Superior temporal gyrus (tissue), 1 donor: ENCODE measurements around the gene AGPAT4.
"Not testable (repeated sequence)": the region's sequence is repeated elsewhere in the genome, so short reads cannot be mapped to it uniquely, and the experiment has no call there.

Experiments
- DNase-seq: peaks from one replicate; pipeline ENCODE4 v3.0.0-alpha.2; 2016; ENCODE audit errors: extremely low spot score

AGPAT4 gene

GRCh38 chr6:161200610-161201370, 73.1 kb downstream of the AGPAT4 start:
- DNase-seq: peak; percentile 56

DNA sequence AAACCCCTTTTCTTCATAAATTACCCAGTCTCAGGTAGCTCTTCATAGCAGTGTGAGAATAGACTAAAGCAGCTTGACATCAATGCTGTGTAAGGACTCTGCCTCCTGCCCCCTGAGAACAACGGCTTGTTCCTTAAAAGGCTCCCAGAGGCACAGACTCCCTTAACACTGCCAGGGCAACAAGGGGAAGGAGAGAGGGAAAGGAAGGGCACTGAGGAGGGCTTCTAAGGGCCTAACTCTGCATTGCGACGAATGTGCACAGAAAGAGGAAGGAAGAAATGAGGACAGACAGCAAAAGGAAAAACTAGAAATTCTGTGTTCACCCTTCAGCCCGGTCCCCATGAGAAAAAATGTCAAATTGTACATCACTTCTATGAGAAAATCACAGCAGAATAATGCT, 74.0 kb downstream of the AGPAT4 start:
- no peak for DNase-seq

- DNase-seq: no peak
Observed at GRCh38 chr6:161198783-161199460, 74.9 kb downstream of the AGPAT4 start.

- no peak for DNase-seq
Observed at GRCh38 chr6:161198176-161198575, 75.7 kb downstream of the AGPAT4 start.

- no peak for DNase-seq
Observed at GRCh38 chr6:161195386-161195785, 78.5 kb downstream of the AGPAT4 start.

DNA sequence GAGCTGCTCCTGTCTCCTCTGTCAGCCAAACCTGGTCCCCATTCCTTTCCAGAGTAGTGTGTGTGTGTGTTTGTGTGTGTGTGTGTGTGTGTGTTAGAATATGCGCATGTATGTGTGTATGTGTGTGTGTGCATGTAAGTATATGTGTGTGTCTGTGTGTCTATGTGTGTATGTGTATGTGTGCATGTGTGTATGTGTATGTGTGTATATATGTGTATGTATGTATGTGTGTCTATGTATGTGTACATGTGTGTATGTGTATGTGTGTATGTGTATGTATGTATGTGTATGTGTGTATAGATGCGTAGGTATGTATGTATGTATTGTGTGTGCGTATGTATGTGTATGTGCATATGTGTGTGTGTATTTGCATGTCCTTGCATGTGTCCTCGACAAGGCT, 79.5 kb downstream of the AGPAT4 start:
- no peak for DNase-seq

DNA sequence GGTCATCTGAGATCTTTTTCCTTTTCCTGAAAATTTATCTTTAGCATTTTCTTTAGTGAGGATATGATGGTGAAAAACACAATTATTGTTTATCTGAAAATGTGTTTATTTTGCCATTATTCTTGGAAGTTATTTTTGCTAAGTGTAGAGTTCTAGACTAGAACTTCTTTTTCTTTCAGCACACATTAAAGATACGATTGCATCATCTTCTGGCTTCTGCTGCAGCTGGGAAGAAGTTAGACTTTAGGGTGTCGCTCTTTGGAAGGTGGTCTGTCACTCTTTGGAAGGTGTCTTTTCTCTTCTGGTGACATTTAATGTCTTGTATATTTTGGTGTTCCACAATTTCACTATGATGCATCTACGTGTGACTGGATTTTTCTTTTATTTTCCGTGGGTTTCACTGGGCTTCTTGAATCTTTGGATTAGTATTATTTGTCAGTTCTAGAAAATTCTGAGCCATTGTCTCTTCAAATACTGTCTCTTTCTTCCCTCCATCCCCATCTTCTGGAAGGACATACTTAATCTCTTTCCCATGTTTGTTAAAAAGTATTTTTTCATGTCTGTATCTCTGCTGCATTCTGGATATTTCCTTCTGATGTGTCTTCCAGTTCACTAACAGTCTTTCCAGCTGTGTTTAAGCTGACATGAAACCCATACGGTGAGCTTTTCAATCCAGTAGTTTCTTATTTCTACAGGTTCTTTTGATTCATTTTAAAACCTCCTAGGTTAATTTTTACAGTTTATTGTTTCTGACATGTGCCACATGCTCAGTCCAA, 81.0 kb downstream of the AGPAT4 start:
- no peak for DNase-seq

DNA sequence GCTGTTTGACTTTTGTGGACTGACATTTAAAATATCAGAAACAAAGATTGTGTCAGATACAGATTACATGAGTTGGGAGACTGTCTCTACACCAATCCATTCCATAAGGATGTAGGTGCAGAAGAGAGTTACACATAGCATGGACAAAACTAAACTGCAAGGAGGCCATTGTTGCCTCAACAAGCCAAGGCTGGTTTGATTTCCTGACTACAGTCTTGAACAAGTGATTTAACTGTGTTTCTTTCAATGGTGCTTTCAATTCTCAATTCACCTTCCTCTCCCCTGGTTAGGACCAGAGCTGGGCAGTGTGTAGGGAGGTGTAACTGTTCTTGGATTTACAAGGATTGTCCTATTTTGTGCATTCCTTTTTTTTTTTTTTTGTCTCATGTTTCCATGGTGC, 82.2 kb downstream of the AGPAT4 start:
- DNase-seq: no peak

- no peak for DNase-seq
Observed at GRCh38 chr6:161191007-161191406, 82.9 kb downstream of the AGPAT4 start.

- DNase-seq: no peak
Observed at GRCh38 chr6:161189891-161190290, 84.0 kb downstream of the AGPAT4 start.

GRCh38 chr6:161188547-161189465, 85.1 kb downstream of the AGPAT4 start:
- no peak for DNase-seq

- DNase-seq: peak; percentile 60
Observed at GRCh38 chr6:161186173-161186769, 87.6 kb downstream of the AGPAT4 start.

DNA sequence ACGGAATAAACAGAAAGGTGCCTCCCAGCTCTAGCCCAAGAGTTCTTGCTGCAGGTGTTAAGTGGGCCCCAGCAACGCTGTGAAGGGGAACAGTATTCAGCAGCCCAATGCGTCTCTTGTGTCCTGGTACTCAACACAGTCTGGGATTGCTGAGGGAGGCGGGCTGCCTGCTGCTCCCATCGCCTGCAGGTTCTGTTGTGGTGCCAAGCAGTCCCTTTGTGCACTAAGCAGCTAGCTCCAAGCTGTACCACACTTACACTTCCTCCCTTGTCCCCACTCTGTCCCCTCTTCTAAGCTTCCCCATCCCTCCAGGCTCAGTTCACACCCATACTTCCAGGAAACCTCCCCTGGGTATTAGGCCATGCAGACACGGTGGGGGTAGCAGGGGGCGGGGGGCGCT, 92.7 kb downstream of the AGPAT4 start:
- no peak for DNase-seq

DNA sequence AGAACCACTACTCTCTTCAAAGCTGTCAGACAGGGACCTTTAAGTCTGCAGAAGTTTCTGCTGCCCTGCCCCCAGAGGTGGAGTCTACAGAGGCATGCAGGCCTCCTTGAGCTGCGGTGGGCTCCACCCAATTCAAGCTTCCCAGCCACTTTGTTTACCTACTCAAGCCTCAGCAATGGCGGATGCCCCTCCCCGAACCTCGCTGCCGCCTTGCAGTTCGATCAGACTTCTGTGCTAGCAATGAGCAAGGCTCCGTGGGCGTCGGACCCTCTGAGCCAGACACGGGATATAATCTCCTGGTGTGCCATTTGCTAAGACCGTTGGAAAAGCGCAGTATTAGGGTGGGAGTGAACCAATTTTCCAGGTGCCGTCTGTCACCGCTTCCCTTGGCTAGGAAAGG, 95.7 kb downstream of the AGPAT4 start:
- DNase-seq: not testable (repeated sequence)

DNA sequence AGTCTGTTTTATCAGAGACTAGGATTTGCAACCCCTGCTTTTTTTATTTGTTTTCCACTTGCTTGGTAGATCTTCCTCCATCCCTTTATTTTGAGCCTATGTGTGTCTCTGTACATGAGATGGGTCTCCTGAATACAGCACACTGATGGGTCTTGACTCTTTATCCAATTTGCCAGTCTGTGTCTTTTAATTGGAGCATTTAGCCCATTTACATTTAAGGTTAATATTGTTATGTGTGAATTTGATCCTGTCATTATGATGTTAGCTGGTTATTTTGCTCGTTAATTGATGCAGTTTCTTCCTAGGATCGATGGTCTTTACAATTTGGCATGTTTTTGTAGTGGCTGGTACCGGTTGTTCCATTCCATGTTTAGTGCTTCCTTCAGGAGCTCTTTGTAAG, 97.4 kb downstream of the AGPAT4 start:
- DNase-seq: not testable (repeated sequence)

DNA sequence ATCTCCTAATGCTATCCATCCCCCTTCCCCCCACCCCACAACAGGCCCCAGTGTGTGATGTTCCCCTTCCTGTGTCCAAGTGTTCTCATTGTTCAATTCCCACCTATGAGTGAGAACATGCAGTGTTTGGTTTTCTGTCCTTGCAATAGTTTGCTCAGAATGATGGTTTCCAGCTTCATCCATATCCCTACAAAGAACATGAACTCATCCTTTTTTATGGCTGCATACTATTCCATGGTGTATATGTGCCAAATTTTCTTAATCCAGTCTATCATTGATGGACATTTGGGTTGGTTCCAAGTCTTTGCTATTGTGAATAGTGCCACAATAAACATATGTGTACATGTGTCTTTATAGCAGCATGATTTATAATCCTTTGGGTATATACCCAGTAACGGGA, 101.1 kb downstream of the AGPAT4 start:
- not testable (repeated sequence) for DNase-seq

GRCh38 chr6:161171207-161171606, 102.7 kb downstream of the AGPAT4 start:
- DNase-seq: no peak

DNA sequence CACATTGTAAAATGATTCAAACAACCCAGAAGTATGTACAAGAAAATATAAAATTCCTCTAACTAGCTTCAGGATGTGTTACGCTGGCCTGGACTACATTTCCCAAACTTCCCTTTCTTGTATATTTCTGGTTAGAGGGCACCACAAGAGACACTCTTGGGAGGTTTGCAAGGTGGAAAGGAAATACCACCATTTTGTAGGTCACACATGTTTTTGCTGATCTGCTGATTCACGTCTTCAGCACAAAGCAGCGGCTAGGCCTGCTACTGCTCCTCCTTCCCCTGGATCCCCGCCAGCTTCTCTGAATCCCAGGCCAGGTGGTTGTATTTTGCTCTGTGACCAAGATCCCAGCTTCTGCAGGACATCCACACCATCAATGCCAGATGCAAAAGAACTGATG, 104.2 kb downstream of the AGPAT4 start:
- no peak for DNase-seq

GRCh38 chr6:161169035-161169434, 104.8 kb downstream of the AGPAT4 start:
- no peak for DNase-seq

GRCh38 chr6:161168281-161168891, 105.5 kb downstream of the AGPAT4 start:
- DNase-seq: peak; percentile 72

- no peak for DNase-seq
Observed at GRCh38 chr6:161166677-161167076, 107.2 kb downstream of the AGPAT4 start.
